Cardiac muscle cell (in vitro differentiated cells and primary cell): ENCODE measurements around the gene TEX54. TPM values are rescaled to one million over a fixed set of nuclear protein-coding genes. Genes with fewer than 3 reads are reported as not detected.

Experiments
- DNase-seq, 2 donors: peaks; one replicate each; pipeline versions ENCODE4 v3.0.0 to v3.0.0-alpha.2; 2010 to 2017; ENCODE audit warnings: low read depth in 1 of 2, low spot score in 1 of 2
- H3K27ac ChIP-seq: fragments of 200-600 bp; sonication (generic); 2 replicates; pipeline ENCODE4 v1.5.1; 2016
- H3K27me3 ChIP-seq: fragments of 200-600 bp; sonication (generic); 2 replicates; pipeline ENCODE4 v1.6.0; 2016; ENCODE audit warnings: control low read depth
- H3K36me3 ChIP-seq: fragments of 200-600 bp; sonication (generic); 2 replicates; pipeline ENCODE4 v1.5.1; 2016; ENCODE audit warnings: control low read depth
- H3K4me1 ChIP-seq: fragments of 200-600 bp; sonication (generic); 2 replicates; pipeline ENCODE4 v1.8.1; 2017; ENCODE audit warnings: low read depth, mild to moderate bottlenecking, mixed run types
- H3K4me3 ChIP-seq: fragments of 200-600 bp; sonication (generic); 2 replicates; pipeline ENCODE4 v1.5.1; 2016; ENCODE audit warnings: mild to moderate bottlenecking
- H3K9me3 ChIP-seq: fragments of 200-600 bp; sonication (generic); 2 replicates; pipeline ENCODE4 v1.5.1; 2017; ENCODE audit warnings: low read depth, mild to moderate bottlenecking, control low read depth
- polyA plus RNA-seq: library from polyadenylated mRNA; unstranded; fragments of >200 nt; fragmentation: Nextera tagmentation; extraction: Ambion mirVana; gene quantifications from 2 replicates; pipeline ENCODE4 v1.2.1, GENCODE V29; 2016
- total RNA-seq: library from RNA; depleted of rRNA; stranded (reverse); fragments of >200 nt; gene quantifications from 2 replicates; pipeline ENCODE4 v1.2.3, GENCODE V29; 2016
- TF ChIP-seq, protein P1 (sequence below): IDR thresholded peaks from 2 replicates; pipeline ENCODE4 v1.5.1; 2012; ENCODE audit warnings: low read depth, mild to moderate bottlenecking, low read length

TEX54 gene
- total RNA-seq (not detected in 2 replicates), polyA plus RNA-seq (3.0 and 4.8 TPM in 2 replicates)

GRCh38 chr11:62832336-62833234, at the start of gene TEX54:
TSS of gene TEX54 (minus strand) at chr11:62832841.
- DNase-seq = no peak
- H3K4me3 ChIP-seq = peak within 1 kb of the TSS; percentile 90
- H3K27me3 ChIP-seq = no peaks in the 10 kb centered on the region
- peak within 1 kb of the TSS; percentile 97 for H3K27ac ChIP-seq
- TF ChIP-seq, protein P1, sequence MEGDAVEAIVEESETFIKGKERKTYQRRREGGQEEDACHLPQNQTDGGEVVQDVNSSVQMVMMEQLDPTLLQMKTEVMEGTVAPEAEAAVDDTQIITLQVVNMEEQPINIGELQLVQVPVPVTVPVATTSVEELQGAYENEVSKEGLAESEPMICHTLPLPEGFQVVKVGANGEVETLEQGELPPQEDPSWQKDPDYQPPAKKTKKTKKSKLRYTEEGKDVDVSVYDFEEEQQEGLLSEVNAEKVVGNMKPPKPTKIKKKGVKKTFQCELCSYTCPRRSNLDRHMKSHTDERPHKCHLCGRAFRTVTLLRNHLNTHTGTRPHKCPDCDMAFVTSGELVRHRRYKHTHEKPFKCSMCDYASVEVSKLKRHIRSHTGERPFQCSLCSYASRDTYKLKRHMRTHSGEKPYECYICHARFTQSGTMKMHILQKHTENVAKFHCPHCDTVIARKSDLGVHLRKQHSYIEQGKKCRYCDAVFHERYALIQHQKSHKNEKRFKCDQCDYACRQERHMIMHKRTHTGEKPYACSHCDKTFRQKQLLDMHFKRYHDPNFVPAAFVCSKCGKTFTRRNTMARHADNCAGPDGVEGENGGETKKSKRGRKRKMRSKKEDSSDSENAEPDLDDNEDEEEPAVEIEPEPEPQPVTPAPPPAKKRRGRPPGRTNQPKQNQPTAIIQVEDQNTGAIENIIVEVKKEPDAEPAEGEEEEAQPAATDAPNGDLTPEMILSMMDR = no peak
- peaks cover under 1% of the 10 kb centered on the region for H3K36me3 ChIP-seq
- no peaks in the 10 kb centered on the region for H3K9me3 ChIP-seq
- H3K4me1 ChIP-seq = peaks cover 10% of the 10 kb centered on the region

DNA sequence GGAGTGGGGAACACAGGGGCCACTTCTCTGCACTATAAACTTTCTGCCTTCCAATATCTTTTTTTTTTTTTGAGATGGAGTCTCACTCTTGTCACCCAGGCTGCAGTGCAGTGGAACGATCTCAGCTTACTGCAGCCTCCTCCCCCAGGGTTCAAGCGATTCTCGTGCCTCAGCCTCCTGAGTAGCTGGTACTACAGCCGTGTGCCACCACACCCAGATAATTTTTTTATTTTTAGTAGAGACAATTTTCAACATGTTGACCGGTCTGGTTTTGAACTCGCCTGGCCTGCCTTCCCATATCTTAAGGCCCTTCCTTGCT, 49.7 kb upstream of the TEX54 start:
- Histone ChIP-seq H3K27ac (peak overlapping the region; percentile 94), H3K4me3 (peak overlapping the region; percentile 70), H3K36me3 (peaks cover 47% of the 10 kb centered on the region), H3K9me3 (no peaks in the 10 kb centered on the region), H3K27me3 (no peaks in the 10 kb centered on the region), H3K4me1 (peaks cover 17% of the 10 kb centered on the region)
- DNase-seq = no peak
- TF ChIP-seq, protein P1 = no peak

DNA sequence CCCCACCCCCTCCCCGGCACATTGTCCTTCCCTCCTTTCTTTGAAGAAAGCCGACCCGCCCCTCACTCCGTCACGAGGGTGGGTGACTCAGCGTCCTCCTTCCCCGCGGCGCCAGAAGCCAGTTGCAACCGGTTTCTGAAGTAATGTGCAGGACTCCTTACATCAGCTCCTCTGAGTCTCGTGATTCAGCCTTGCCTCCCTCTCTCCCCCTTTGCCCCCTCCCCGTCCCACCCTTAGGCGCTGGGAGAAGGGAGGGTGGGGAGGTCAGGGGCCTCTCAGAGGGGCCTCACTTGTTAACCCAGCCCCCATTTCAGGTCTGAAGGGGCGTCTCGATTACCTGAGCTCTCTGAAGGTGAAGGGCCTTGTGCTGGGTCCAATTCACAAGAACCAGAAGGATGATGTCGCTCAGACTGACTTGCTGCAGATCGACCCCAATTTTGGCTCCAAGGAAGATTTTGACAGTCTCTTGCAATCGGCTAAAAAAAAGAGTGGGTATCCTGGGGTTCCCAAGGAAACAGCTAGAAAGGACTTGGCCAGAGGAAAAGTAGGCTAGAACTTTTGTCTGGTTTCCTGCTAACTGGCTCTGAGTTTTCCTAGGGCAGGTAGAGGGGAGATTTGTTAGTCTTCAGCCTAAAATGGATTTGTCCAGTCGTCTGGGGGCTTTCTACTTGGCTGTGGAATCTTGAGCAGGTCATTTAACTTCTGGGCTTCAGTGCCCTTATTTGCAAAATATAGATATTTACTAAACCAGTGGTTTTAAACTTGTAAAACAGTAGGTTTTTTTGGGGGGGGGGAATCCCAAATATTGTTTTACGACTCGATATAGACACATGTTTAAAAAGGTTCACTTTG, 49.2 kb upstream of the TEX54 start:
- H3K27me3 ChIP-seq = no peaks in the 10 kb centered on the region
- peak overlapping the region; percentile 94 for H3K27ac ChIP-seq
- peaks cover 41% of the 10 kb centered on the region for H3K36me3 ChIP-seq
- peak; percentile 90 to 98 for DNase-seq
- H3K4me3 ChIP-seq = peak overlapping the region; percentile 70
- TF ChIP-seq, protein P1 = no peak
- H3K9me3 ChIP-seq = no peaks in the 10 kb centered on the region
- peaks cover 17% of the 10 kb centered on the region for H3K4me1 ChIP-seq

DNA sequence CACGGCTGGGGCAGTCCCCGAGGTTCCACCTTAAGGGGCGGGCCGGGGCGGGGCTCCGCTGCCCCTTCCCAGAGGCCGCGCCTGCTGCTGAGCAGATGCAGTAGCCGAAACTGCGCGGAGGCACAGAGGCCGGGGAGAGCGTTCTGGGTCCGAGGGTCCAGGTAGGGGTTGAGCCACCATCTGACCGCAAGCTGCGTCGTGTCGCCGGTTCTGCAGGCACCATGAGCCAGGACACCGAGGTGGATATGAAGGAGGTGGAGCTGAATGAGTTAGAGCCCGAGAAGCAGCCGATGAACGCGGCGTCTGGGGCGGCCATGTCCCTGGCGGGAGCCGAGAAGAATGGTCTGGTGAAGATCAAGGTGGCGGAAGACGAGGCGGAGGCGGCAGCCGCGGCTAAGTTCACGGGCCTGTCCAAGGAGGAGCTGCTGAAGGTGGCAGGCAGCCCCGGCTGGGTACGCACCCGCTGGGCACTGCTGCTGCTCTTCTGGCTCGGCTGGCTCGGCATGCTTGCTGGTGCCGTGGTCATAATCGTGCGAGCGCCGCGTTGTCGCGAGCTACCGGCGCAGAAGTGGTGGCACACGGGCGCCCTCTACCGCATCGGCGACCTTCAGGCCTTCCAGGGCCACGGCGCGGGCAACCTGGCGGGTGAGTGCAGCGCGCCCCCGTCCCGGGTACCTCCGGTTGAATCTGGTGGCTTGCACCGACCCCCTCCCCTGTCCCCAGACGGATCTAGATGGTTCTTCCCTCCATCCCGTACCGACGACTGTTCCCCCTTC, 48.4 kb upstream of the TEX54 start, which contains the start of gene SLC3A2:
Gene SLC3A2, plus strand, starts transcription at position 94 of the 776 bp plus-strand sequence. Its CDS starts 128 bp downstream, at position 222.
- Histone ChIP-seq H3K27me3 (no peaks in the 10 kb centered on the region), H3K36me3 (peaks cover 33% of the 10 kb centered on the region), H3K4me1 (peaks cover 17% of the 10 kb centered on the region), H3K9me3 (no peaks in the 10 kb centered on the region), H3K4me3 (peak within 1 kb of the TSS; percentile 70), H3K27ac (peak within 1 kb of the TSS; percentile 94)
- TF ChIP-seq, protein P1 = peak; percentile 55
- peak; percentile 92 to 93 for DNase-seq
